ENCODE measurements around the gene SHOC2. TPM values are rescaled to one million over a fixed set of nuclear protein-coding genes. Genes with fewer than 3 reads are reported as not detected.

Gene SHOC2
- polyA plus RNA-seq, 3 donors, result 13.9 to 69.9 (median 68.9) TPM

DNA sequence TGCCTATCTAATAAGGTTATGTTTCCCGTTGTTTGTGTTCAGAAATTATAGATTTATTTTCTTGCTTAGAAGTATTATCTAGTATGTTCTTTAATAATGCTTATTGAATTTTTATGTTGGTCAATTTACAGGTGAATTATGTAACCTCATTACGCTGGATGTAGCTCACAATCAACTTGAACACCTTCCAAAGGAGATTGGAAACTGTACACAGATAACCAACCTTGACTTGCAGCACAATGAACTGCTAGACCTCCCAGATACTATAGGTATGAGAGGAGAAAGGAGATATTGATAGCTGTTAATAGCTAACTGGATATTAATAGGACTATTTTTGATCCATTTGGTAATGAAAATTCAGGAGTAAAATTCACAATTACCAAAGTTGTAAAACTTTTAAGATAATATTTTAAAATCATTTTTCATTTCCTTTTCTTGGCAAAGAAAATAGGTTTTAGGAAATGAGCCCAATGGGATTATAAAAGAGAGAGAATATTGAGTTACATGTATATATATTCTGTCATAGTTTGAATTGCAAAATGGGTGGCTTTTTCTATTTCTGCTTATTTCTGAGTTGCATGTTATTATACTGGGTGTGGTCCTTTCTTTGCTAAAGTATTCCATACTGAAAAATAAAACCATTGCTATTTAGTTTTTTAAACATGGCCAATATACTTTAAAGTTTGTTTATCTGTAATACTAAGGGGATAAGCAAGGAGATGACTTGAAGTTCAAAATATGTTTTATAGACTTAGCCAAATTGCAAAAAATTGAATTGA lies 66.3 kb downstream of the SHOC2 start:
- peak overlapping the region in 1 of 2 donors; percentile 12 for H3K27ac ChIP-seq (ENCODE audit: low read depth in 1 of 2, low read length in 2 of 2)
- TF ChIP-seq, protein P1, sequence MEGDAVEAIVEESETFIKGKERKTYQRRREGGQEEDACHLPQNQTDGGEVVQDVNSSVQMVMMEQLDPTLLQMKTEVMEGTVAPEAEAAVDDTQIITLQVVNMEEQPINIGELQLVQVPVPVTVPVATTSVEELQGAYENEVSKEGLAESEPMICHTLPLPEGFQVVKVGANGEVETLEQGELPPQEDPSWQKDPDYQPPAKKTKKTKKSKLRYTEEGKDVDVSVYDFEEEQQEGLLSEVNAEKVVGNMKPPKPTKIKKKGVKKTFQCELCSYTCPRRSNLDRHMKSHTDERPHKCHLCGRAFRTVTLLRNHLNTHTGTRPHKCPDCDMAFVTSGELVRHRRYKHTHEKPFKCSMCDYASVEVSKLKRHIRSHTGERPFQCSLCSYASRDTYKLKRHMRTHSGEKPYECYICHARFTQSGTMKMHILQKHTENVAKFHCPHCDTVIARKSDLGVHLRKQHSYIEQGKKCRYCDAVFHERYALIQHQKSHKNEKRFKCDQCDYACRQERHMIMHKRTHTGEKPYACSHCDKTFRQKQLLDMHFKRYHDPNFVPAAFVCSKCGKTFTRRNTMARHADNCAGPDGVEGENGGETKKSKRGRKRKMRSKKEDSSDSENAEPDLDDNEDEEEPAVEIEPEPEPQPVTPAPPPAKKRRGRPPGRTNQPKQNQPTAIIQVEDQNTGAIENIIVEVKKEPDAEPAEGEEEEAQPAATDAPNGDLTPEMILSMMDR (IDR thresholded peaks at IDR 0.05), result no peak
- H3K27me3 ChIP-seq (ENCODE audit: control insufficient read depth in 2 of 2, insufficient read depth in 2 of 2, low read length in 2 of 2), result no peaks in the 10 kb centered on the region
- intact Hi-C loops (cut with micrococcal nuclease), result no loop called here
- H3K4me2 ChIP-seq (replicated peaks; ENCODE audit: extremely low read depth, low read length, poor library complexity, severe bottlenecking), result no peak overlapping the region
- H3K4me3 Mint-ChIP-seq, result no peak overlapping the region
- no peak overlapping the region for H3K4me3 ChIP-seq (replicated peaks in 1 of 3; ENCODE audit: low read depth in 2 of 3, low read length in 3 of 3)
- H2AFZ ChIP-seq (ENCODE audit: insufficient read depth, low read depth, low read length, poor library complexity, severe bottlenecking), result no peak overlapping the region
- peaks cover 0 to 4% of the 10 kb centered on the region in 2 donors for H3K4me1 ChIP-seq (ENCODE audit: control insufficient read depth in 1 of 2, insufficient read depth in 2 of 2, low read length in 2 of 2)
- no peak for DNase-seq
- H3K9me3 Mint-ChIP-seq, result no peaks in the 10 kb centered on the region
- H3K36me3 Mint-ChIP-seq, result peaks cover 27 to 34% of the 10 kb centered on the region in 2 donors
- H3K36me3 ChIP-seq (replicated peaks in 1 of 2; ENCODE audit: control insufficient read depth in 1 of 2, insufficient read depth in 2 of 2, low read length in 2 of 2), result peaks cover 8 to 27% of the 10 kb centered on the region in 2 donors
- no peaks in the 10 kb centered on the region for H3K9me3 ChIP-seq (replicated peaks in 1 of 2; ENCODE audit: control insufficient read depth in 1 of 2, insufficient read depth in 1 of 2, low read length in 2 of 2)
- H3K4me1 Mint-ChIP-seq, result peaks cover 13% of the 10 kb centered on the region
- no peaks in the 10 kb centered on the region for H3K27me3 Mint-ChIP-seq (ENCODE audit: low read depth in 3 of 3)
- no CpG with 5 or more reads among the region's 2 CpGs for WGBS (ENCODE audit: insufficient coverage)
- H4K20me1 ChIP-seq (ENCODE audit: insufficient read depth, low read length), result peaks cover 88% of the 10 kb centered on the region
- H3K9ac ChIP-seq (ENCODE audit: insufficient read depth, low read length, poor library complexity, severe bottlenecking), result no peak overlapping the region
- H3K27ac Mint-ChIP-seq, result no peak overlapping the region
- peaks cover 88% of the 10 kb centered on the region for H3K79me2 ChIP-seq (ENCODE audit: insufficient read depth, low read length)

DNA sequence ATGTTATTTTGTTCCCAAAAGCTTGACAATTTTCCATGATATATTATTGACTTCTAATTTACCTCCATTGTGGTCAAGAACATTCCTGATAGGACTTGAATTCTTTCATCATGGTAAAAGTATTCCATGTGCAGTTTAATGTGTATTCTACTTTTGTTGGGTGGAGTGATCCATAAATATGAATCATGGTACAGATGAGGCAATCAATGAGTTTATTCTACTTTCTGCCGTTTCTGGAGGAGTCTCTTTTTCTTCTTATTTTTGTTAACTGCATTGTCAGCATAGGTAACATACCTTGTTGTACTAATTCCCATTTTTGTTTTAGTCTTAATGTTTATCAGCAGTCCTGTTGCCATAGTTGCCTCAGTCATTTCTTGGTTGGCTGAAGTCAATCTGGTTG lies 69.6 kb downstream of the SHOC2 start:
- Histone ChIP-seq H4K20me1 (ENCODE audit: insufficient read depth, low read length) (peaks cover 95% of the 10 kb centered on the region), H3K27me3 (ENCODE audit: control insufficient read depth in 2 of 2, insufficient read depth in 2 of 2, low read length in 2 of 2) (no peaks in the 10 kb centered on the region), H3K9me3 (replicated peaks in 1 of 2; ENCODE audit: control insufficient read depth in 1 of 2, insufficient read depth in 1 of 2, low read length in 2 of 2) (no peaks in the 10 kb centered on the region), H3K36me3 (replicated peaks in 1 of 2; ENCODE audit: control insufficient read depth in 1 of 2, insufficient read depth in 2 of 2, low read length in 2 of 2) (peaks cover 8 to 34% of the 10 kb centered on the region in 2 donors), H3K4me1 (ENCODE audit: control insufficient read depth in 1 of 2, insufficient read depth in 2 of 2, low read length in 2 of 2) (peaks cover 0 to 16% of the 10 kb centered on the region in 2 donors), H2AFZ (ENCODE audit: insufficient read depth, low read depth, low read length, poor library complexity, severe bottlenecking) (no peak overlapping the region), H3K27ac (ENCODE audit: low read depth in 1 of 2, low read length in 2 of 2) (peak overlapping the region in 1 of 2 donors; percentile 3), H3K9ac (ENCODE audit: insufficient read depth, low read length, poor library complexity, severe bottlenecking) (no peak overlapping the region), H3K4me3 (replicated peaks in 1 of 3; ENCODE audit: low read depth in 2 of 3, low read length in 3 of 3) (no peak overlapping the region), H3K79me2 (ENCODE audit: insufficient read depth, low read length) (peaks cover 96% of the 10 kb centered on the region), H3K4me2 (replicated peaks; ENCODE audit: extremely low read depth, low read length, poor library complexity, severe bottlenecking) (no peak overlapping the region)
- H3K27me3 Mint-ChIP-seq (ENCODE audit: low read depth in 3 of 3), result no peaks in the 10 kb centered on the region
- peaks cover 24% of the 10 kb centered on the region for H3K4me1 Mint-ChIP-seq
- peaks cover 28 to 47% of the 10 kb centered on the region in 2 donors for H3K36me3 Mint-ChIP-seq
- H3K9me3 Mint-ChIP-seq, result no peaks in the 10 kb centered on the region
- DNase-seq, result no peak
- intact Hi-C loops (cut with micrococcal nuclease), result no loop called here
- TF ChIP-seq, protein P1 (IDR thresholded peaks at IDR 0.05), result no peak
- no peak overlapping the region for H3K4me3 Mint-ChIP-seq
- no CpG with 5 or more reads among the region's 1 CpG for WGBS (ENCODE audit: insufficient coverage)
- H3K27ac Mint-ChIP-seq, result no peak overlapping the region
